ENCODE data around the gene CLDN6. TPM values are rescaled to one million over a fixed set of nuclear protein-coding genes. Genes with fewer than 3 reads are reported as not detected.

The CLDN6 gene
- total RNA-seq, 2 donors from 2014 or later = not detected

- ATAC-seq (ENCODE audit: insufficient number of reproducible peaks, low FRiP score, low read depth) (no peak), DNase-seq (ENCODE audit: low spot score) (no peak)
- Histone ChIP-seq H3K4me3 (peak overlapping the region; percentile 98), H3K36me3 (no peaks in the 10 kb centered on the region), H3K27ac (peak overlapping the region; percentile 20 to 100), H3K4me1 (ENCODE audit: control insufficient read depth in 1 of 2, low read depth in 2 of 2) (peaks cover 0 to 30% of the 10 kb centered on the region in 2 donors), H3K27me3 (replicated peaks; ENCODE audit: insufficient read depth) (no peaks in the 10 kb centered on the region), H3K9me3 (no peaks in the 10 kb centered on the region)
- TF ChIP-seq, protein P1, sequence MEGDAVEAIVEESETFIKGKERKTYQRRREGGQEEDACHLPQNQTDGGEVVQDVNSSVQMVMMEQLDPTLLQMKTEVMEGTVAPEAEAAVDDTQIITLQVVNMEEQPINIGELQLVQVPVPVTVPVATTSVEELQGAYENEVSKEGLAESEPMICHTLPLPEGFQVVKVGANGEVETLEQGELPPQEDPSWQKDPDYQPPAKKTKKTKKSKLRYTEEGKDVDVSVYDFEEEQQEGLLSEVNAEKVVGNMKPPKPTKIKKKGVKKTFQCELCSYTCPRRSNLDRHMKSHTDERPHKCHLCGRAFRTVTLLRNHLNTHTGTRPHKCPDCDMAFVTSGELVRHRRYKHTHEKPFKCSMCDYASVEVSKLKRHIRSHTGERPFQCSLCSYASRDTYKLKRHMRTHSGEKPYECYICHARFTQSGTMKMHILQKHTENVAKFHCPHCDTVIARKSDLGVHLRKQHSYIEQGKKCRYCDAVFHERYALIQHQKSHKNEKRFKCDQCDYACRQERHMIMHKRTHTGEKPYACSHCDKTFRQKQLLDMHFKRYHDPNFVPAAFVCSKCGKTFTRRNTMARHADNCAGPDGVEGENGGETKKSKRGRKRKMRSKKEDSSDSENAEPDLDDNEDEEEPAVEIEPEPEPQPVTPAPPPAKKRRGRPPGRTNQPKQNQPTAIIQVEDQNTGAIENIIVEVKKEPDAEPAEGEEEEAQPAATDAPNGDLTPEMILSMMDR (IDR thresholded peaks at IDR 0.05) = no peak
Measured at GRCh38 chr16:3019594-3020246, 1.7 kb upstream of the CLDN6 start.

GRCh38 chr16:3017344-3017743 is 639 bp downstream of the CLDN6 start:
- DNase-seq (ENCODE audit: low spot score) = no peak
- H3K36me3 ChIP-seq = no peaks in the 10 kb centered on the region
- TF ChIP-seq, protein P1 (IDR thresholded peaks at IDR 0.05) = no peak
- no peaks in the 10 kb centered on the region for H3K27me3 ChIP-seq (replicated peaks; ENCODE audit: insufficient read depth)
- peaks cover 0 to 14% of the 10 kb centered on the region in 2 donors for H3K4me1 ChIP-seq (ENCODE audit: control insufficient read depth in 1 of 2, low read depth in 2 of 2)
- no peaks in the 10 kb centered on the region for H3K9me3 ChIP-seq
- no peak overlapping the region for H3K4me3 ChIP-seq
- no peak for ATAC-seq (ENCODE audit: insufficient number of reproducible peaks, low FRiP score, low read depth)
- no peak overlapping the region for H3K27ac ChIP-seq

- DNase-seq (ENCODE audit: low spot score) (no peak), ATAC-seq (ENCODE audit: insufficient number of reproducible peaks, low FRiP score, low read depth) (no peak)
- Histone ChIP-seq H3K4me1 (ENCODE audit: control insufficient read depth in 1 of 2, low read depth in 2 of 2) (peaks cover 0 to 3% of the 10 kb centered on the region in 2 donors), H3K27ac (no peak overlapping the region), H3K9me3 (no peaks in the 10 kb centered on the region), H3K36me3 (no peaks in the 10 kb centered on the region), H3K4me3 (no peak overlapping the region), H3K27me3 (replicated peaks; ENCODE audit: insufficient read depth) (no peaks in the 10 kb centered on the region)
- TF ChIP-seq, protein P1 (IDR thresholded peaks at IDR 0.05) = no peak
Measured at GRCh38 chr16:3015865-3016521, 2.0 kb downstream of the CLDN6 start.

GRCh38 chr16:3014971-3015370 is 3.0 kb downstream of the CLDN6 start:
- H3K4me3 ChIP-seq = no peak overlapping the region
- TF ChIP-seq, protein P1 (IDR thresholded peaks at IDR 0.05) = no peak
- no peak overlapping the region for H3K27ac ChIP-seq
- H3K4me1 ChIP-seq (ENCODE audit: control insufficient read depth in 1 of 2, low read depth in 2 of 2) = peaks cover 0 to 3% of the 10 kb centered on the region in 2 donors
- no peaks in the 10 kb centered on the region for H3K36me3 ChIP-seq
- no peaks in the 10 kb centered on the region for H3K9me3 ChIP-seq
- no peaks in the 10 kb centered on the region for H3K27me3 ChIP-seq (replicated peaks; ENCODE audit: insufficient read depth)
- DNase-seq (ENCODE audit: low spot score) (no peak), ATAC-seq (ENCODE audit: insufficient number of reproducible peaks, low FRiP score, low read depth) (no peak)

GRCh38 chr16:3013998-3014690 is 3.8 kb downstream of the CLDN6 start:
- Histone ChIP-seq H3K27me3 (replicated peaks; ENCODE audit: insufficient read depth) (peaks cover 5% of the 10 kb centered on the region), H3K36me3 (no peaks in the 10 kb centered on the region), H3K9me3 (no peaks in the 10 kb centered on the region), H3K4me1 (ENCODE audit: control insufficient read depth in 1 of 2, low read depth in 2 of 2) (no peaks in the 10 kb centered on the region), H3K4me3 (no peak overlapping the region), H3K27ac (no peak overlapping the region)
- no peak for ATAC-seq (ENCODE audit: insufficient number of reproducible peaks, low FRiP score, low read depth)
- TF ChIP-seq, protein P1 (IDR thresholded peaks at IDR 0.05) = no peak
- DNase-seq (ENCODE audit: low spot score) = no peak
